GM19463 (cell line): ENCODE data around the gene ANO1.

ENCODE experiments used
- ATAC-seq: cut with Tn5 transposase; IDR thresholded peaks from one replicate; pipeline ENCODE4 v1.9.1; 2021; ENCODE audit warnings: mild to moderate bottlenecking, moderate library complexity; ENCODE audit not compliant: unreplicated experiment

The ANO1 gene

DNA sequence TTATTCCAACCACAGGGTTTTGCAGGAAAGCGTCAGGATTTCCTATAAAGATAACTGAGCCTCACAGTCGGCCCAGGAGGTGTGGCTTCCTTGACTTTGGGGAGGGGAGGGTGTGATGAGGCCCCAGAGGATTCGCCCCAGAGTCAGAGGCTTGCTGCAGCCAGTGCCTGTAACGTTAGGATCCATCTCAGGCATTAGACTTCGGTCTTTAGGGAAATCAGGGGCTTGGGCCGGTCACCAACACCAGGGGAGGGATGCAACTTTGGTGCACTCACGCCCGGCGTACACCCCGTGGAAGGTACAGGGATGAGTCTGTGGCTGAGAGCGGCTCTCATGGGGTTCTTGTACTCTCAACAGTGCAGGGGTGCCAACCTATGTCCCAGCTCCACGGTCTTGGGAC, 5.7 kb upstream of the ANO1 start:
- no peak for ATAC-seq

DNA sequence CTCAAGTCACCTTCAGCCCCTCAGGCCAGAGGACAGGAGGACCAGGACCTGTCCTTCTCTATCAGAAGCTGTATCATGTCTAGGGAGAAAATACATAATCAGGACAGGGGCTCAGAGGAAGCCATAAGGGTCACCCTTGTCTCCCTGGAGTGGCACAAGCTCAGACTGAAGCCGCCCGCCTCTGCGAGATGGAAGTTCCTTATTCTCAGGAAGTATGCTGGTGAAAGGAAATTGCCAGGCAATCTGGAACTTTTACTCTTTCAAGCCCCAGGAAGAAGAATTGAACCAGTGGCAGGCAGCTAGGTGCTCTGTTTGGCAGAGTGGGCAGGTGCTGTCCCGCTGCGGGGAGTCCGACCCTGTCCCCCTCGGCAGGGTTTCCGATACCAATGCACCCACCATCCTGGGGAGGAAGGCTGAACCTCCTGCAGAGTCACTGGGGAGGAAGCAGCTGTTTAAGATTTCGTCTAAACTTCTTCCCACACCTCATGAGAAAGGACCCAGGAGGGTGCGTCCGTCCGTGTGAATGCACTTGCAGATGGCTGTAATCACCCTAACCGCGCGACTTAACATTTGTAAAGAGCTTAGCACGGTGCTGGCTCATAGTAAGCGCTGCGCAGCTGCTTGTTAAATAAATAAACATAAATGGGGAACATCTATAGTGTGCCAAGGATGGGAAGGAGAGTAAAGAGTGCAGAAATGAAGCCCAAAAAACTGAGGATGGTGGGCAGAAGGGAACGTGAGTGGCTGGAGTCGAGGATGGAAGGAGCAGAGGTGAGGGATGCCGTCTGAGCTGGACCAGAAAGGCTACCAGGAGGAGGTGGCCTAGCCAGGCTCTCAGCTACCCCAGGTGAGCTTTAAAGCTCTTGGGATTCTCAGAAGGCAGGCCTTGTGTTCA, 5.0 kb upstream of the ANO1 start:
- ATAC-seq: no peak

GRCh38 chr11:70073871-70074371, 4.2 kb upstream of the ANO1 start:
- no peak for ATAC-seq

DNA sequence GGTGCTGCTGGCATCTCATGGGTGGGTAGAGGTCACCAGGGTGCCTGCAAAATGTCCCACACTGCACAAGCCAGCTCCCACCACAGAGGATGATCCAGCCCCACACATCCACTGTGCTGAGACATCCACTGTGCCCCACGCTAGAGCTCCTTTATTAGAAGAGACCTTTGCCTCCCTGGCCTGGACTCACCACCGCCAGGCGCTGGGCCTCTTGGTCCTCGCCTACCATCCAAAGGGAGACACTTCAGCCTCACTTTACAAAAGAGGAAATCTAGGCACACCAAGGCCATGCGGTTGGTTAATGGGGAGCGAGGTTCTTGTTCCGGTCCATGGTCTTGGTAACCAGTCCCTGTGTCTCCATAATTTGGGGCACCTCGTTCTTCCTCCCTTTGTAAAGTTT, 3.4 kb upstream of the ANO1 start:
- ATAC-seq: no peak

DNA sequence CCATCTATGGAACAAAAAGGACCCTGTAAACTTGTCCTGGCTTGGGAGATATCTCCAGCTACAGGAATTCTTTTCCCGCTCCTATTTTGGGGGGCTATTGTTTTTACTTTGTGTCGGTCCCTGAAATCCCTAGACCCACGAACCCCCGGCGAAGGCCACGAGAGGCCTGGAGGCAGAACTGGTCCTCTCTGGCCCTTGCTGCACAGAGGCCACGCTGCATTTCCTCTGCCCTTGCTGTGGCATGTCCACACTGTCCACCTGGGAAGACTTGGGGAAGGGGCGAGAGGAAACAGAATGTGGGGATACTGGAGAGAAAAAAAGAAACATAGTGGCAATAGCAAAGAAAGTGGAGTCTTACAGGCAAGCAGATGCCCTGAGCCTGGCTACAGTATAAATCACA, 2.3 kb upstream of the ANO1 start:
- ATAC-seq: no peak

DNA sequence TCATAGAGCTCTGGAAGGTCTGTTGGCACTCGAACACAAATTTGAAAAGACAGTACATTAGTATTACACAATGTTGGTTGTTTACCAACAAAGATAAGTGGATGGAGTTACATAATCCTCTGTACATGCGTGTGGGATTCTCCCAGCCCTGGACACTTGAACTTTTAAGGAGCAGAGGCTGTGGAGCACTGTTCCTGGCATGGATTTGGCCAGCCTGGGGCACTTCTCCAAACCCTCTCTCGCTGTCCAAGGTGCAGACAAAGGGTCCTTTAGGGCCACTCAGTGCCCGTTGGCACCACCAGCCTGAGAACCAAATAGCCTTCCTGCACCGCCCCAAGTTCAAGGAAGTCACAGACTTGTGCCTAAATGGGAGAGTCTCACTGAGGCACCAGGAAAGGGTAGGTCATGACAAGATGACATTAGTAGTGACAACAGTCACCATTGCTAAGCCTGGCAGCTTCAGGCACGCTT, 1.6 kb upstream of the ANO1 start:
- ATAC-seq: no peak

GRCh38 chr11:70077411-70078094, 564 bp upstream of the ANO1 start:
- ATAC-seq: no peak

- ATAC-seq: no peak
Observed at GRCh38 chr11:70078781-70079616, 882 bp downstream of the ANO1 start.

- ATAC-seq: no peak
Observed at GRCh38 chr11:70079691-70080090, 1.6 kb downstream of the ANO1 start.

DNA sequence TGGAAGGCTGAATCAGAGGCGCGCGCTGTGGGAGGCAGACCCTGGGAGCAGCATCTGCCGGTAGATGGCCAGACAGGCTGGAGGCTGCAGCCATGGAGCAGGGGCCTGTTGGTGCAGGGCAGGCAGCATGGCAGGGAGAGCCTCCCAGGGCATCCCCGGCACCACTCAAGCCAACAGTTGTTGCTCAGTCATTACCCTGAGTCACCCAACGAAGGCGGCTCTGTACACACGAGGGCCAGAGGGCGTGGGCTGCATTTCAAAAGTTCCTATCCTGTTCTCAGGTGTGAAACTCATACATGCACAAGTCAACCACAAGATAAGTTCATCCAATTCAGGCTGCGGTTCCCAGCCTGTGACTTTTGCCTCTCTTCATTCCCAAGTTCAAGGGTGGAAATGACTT, 2.6 kb downstream of the ANO1 start:
- no peak for ATAC-seq

DNA sequence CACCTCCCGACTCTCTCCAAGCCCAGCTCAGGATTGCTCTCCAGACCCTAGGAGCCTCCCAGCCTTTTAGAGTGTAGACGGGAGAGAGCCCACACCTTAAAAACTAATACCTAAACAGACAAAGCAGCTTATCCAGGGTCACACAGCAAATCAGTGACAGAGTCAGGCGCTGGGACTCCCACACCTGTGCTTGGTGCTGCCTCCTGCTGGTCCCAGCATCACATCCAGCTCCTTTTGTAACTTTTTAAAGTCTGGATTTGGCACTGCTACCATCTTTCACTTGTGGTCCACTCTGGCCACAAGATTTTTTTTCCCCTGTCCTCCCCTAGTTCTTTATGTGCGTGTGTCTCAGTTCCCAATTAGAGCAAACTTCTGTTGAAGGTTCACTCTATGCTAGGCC, 4.7 kb downstream of the ANO1 start:
- ATAC-seq: no peak

- ATAC-seq: no peak
Observed at GRCh38 chr11:70084046-70084984, 6.2 kb downstream of the ANO1 start.

GRCh38 chr11:70085815-70086769, 8.0 kb downstream of the ANO1 start:
- ATAC-seq: no peak

- no peak for ATAC-seq
Observed at GRCh38 chr11:70087446-70088167, 9.5 kb downstream of the ANO1 start.

GRCh38 chr11:70088735-70089250, 10.7 kb downstream of the ANO1 start:
- no peak for ATAC-seq

- ATAC-seq: no peak
Observed at GRCh38 chr11:70089631-70090030, 11.5 kb downstream of the ANO1 start.

DNA sequence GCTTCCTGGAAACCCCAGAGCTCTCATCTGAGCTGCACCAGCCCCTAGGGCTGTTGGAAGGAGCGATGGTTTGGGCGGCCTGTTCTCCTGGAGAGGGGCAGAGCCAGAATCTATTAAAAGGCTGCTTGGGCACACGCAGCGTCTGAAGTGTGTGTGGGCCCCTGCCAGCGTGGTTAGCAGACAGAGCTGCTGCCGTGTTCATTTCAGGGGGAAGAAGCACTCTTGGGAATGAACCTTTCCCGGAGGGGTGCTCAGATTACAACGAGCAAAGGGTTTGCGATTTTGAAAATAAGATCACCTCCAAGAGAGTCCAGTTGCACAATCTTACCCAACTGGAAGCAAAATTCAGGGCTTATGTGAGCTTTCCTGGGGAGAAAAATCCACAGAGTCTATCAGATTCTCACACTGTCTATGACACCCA, 12.9 kb downstream of the ANO1 start:
- ATAC-seq: no peak

DNA sequence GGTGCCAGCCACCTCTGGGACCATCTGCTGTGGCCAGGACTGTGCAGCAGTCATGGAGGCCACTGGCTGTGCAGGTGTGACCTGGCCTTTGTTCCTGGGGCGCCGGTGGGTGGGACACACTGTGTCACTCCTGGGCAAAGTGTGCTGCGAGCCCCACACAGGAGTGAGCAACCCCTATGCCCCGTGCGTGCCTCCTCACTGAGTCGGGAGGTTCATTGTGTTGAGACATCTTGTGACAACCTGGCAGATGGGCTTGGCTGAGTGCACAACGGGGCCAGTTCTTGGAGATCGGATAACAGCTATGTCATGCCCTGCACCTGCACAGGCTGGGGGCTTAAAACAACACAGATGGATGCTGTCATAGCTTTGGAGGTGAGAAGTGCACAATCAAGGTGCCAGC, 13.5 kb downstream of the ANO1 start:
- no peak for ATAC-seq
